COLO668 (cell line): ENCODE results near the gene DIP2B.
"Not testable (repeated sequence)": the region's sequence is repeated elsewhere in the genome, so short reads cannot be mapped to it uniquely, and the experiment has no call there.

Source experiments
- DNase-seq: peaks from one replicate; lab custom pipeline; 2025; ENCODE audit not compliant: unreplicated experiment; lab: John Stamatoyannopoulos, UW

The DIP2B gene

GRCh38 chr12:50520416-50521207 is 15.8 kb downstream of the DIP2B start:
- DNase-seq, result no peak

GRCh38 chr12:50521781-50522180 is 17.0 kb downstream of the DIP2B start:
- not testable (repeated sequence) for DNase-seq

- no peak for DNase-seq
These were observed 19.0 kb downstream of the DIP2B start for GRCh38 chr12:50523772-50524171.

- no peak for DNase-seq
These were observed 19.8 kb downstream of the DIP2B start for GRCh38 chr12:50524621-50525020.

- no peak for DNase-seq
These were observed 20.6 kb downstream of the DIP2B start for GRCh38 chr12:50525422-50525821.

- no peak for DNase-seq
These were observed 22.6 kb downstream of the DIP2B start for GRCh38 chr12:50527359-50527726.

GRCh38 chr12:50528800-50529199 is 24.0 kb downstream of the DIP2B start:
- DNase-seq, result no peak

GRCh38 chr12:50529345-50529744 is 24.6 kb downstream of the DIP2B start:
- no peak for DNase-seq

GRCh38 chr12:50530532-50530931 is 25.7 kb downstream of the DIP2B start:
- no peak for DNase-seq

GRCh38 chr12:50533203-50533584 is 28.4 kb downstream of the DIP2B start:
- DNase-seq, result no peak

GRCh38 chr12:50533971-50534370 is 29.2 kb downstream of the DIP2B start:
- DNase-seq, result no peak

- no peak for DNase-seq
These were observed 32.2 kb downstream of the DIP2B start for GRCh38 chr12:50536831-50537537.

GRCh38 chr12:50537538-50537919 is 32.7 kb downstream of the DIP2B start:
- no peak for DNase-seq

GRCh38 chr12:50538182-50538581 is 33.4 kb downstream of the DIP2B start:
- no peak for DNase-seq

- no peak for DNase-seq
These were observed 36.4 kb downstream of the DIP2B start for GRCh38 chr12:50541139-50541538.

- no peak for DNase-seq
These were observed 37.7 kb downstream of the DIP2B start for GRCh38 chr12:50542448-50542847.

- DNase-seq, result not testable (repeated sequence)
These were observed 38.4 kb downstream of the DIP2B start for GRCh38 chr12:50543188-50543587.

- DNase-seq, result no peak
These were observed 40.4 kb downstream of the DIP2B start for GRCh38 chr12:50545213-50545612.

- DNase-seq, result no peak
These were observed 41.0 kb downstream of the DIP2B start for GRCh38 chr12:50545786-50546185.

GRCh38 chr12:50546441-50547318 is 41.9 kb downstream of the DIP2B start:
- no peak for DNase-seq

- DNase-seq, result no peak
These were observed 43.0 kb downstream of the DIP2B start for GRCh38 chr12:50547742-50548141.

- DNase-seq, result no peak
These were observed 45.1 kb downstream of the DIP2B start for GRCh38 chr12:50549885-50550284.
